DND-41 (cell line): ENCODE measurements around the gene GAS7.
"Not testable (repeated sequence)": the region's sequence is repeated elsewhere in the genome, so short reads cannot be mapped to it uniquely, and the experiment has no call there.

Experiments used
- ATAC-seq: fragments of 200-7000 bp; cut with Tn5 transposase; 3 replicates; pipeline ENCODE4 v1.9.1; 2021; ENCODE audit warnings: low read depth; ENCODE audit not compliant: insufficient read depth
- DNase-seq: peaks from one replicate; pipeline ENCODE4 v3.0.0-alpha.2; 2020
- H2AFZ ChIP-seq: 2 replicates; pipeline ENCODE4 v1.6.0; 2012; ENCODE audit warnings: low read depth, low read length
- H3K27ac ChIP-seq: 2 replicates; pipeline ENCODE4 v1.5.1; 2012; ENCODE audit warnings: low read length, inconsistent platforms
- H3K27me3 ChIP-seq: fragments of 200-600 bp; sonication (generic); 2 replicates; pipeline ENCODE4 v1.6.0; 2012; ENCODE audit warnings: low read length, mild to moderate bottlenecking, inconsistent platforms; ENCODE audit not compliant: insufficient read depth, poor library complexity
- H3K36me3 ChIP-seq: 2 replicates; pipeline ENCODE4 v1.5.1; 2012; ENCODE audit warnings: low read length, inconsistent platforms; ENCODE audit not compliant: insufficient read depth
- H3K4me1 ChIP-seq: 2 replicates; pipeline ENCODE4 v1.5.1; 2012; ENCODE audit warnings: mild to moderate bottlenecking, low read length; ENCODE audit not compliant: insufficient read depth
- H3K4me2 ChIP-seq: 2 replicates; pipeline ENCODE4 v1.6.0; 2012; ENCODE audit warnings: mild to moderate bottlenecking, moderate library complexity, low read length, inconsistent platforms; ENCODE audit not compliant: insufficient read depth
- H3K4me3 ChIP-seq, 2 experiments: fragments of 200-600 bp in 1 of 2; shearing (Covaris generic) in 1 of 2; 2 replicates each; pipeline ENCODE4 v1.5.1; 2012 to 2016; ENCODE audit warnings: inconsistent platforms in 2 of 2, low read length in 2 of 2, mild to moderate bottlenecking in 2 of 2, low read depth in 1 of 2, moderate library complexity in 1 of 2
- H3K79me2 ChIP-seq: 2 replicates; pipeline ENCODE4 v1.6.0; 2012; ENCODE audit warnings: low read length, inconsistent platforms; ENCODE audit not compliant: insufficient read depth
- H3K9ac ChIP-seq: 2 replicates; pipeline ENCODE4 v1.6.0; 2012; ENCODE audit warnings: low read depth, mild to moderate bottlenecking, inconsistent platforms, low read length, moderate library complexity
- H3K9me3 ChIP-seq: 2 replicates; pipeline ENCODE4 v1.5.1; 2012; ENCODE audit warnings: low read length, moderate library complexity, mild to moderate bottlenecking, inconsistent platforms; ENCODE audit not compliant: insufficient read depth, severe bottlenecking
- H4K20me1 ChIP-seq: 2 replicates; pipeline ENCODE4 v1.6.0; 2012; ENCODE audit warnings: low read length; ENCODE audit not compliant: insufficient read depth
- CTCF ChIP-seq: IDR thresholded peaks from 2 replicates; pipeline ENCODE4 v1.5.1; 2012; ENCODE audit warnings: borderline replicate concordance, low read length, moderate library complexity, mild to moderate bottlenecking; ENCODE audit not compliant: poor library complexity, severe bottlenecking; ENCODE audit errors: extremely low read depth
- EZH2 ChIP-seq: IDR thresholded peaks from 3 replicates; pipeline ENCODE4 v1.6.1; 2012; ENCODE audit warnings: borderline replicate concordance, low read depth, mild to moderate bottlenecking, moderate library complexity, low read length, inconsistent platforms; ENCODE audit not compliant: severe bottlenecking

The GAS7 gene

GRCh38 chr17:10018461-10018891 is 179.9 kb downstream of the GAS7 start:
- Histone ChIP-seq H3K9ac (no peak overlapping the region), H4K20me1 (peaks cover 3% of the 10 kb centered on the region; the same call in 1 of the 2 replicates), H3K4me2 (no peak overlapping the region), H3K27ac (no peak overlapping the region), H3K36me3 (no peaks in the 10 kb centered on the region), H3K27me3 (no peaks in the 10 kb centered on the region), H3K9me3 (no peaks in the 10 kb centered on the region), H3K79me2 (no peaks in the 10 kb centered on the region), H3K4me1 (no peaks in the 10 kb centered on the region), H2AFZ (no peak overlapping the region), H3K4me3 (no peak overlapping the region)
- TF ChIP-seq EZH2 (no peak), CTCF (no peak)
- no peak for ATAC-seq
- no peak for DNase-seq

- not testable (repeated sequence) for H3K9ac ChIP-seq, H3K36me3 ChIP-seq, H3K4me3 ChIP-seq, H3K27ac ChIP-seq, H2AFZ ChIP-seq, H4K20me1 ChIP-seq, DNase-seq, ATAC-seq, H3K4me2 ChIP-seq, H3K4me1 ChIP-seq, H3K9me3 ChIP-seq, H3K79me2 ChIP-seq, H3K27me3 ChIP-seq
Observed at GRCh38 chr17:10016958-10017570, 181.3 kb downstream of the GAS7 start.

- H3K36me3 ChIP-seq, result no peaks in the 10 kb centered on the region
- DNase-seq (no peak), ATAC-seq (no peak)
- H3K4me3 ChIP-seq, result no peak overlapping the region
- H3K79me2 ChIP-seq, result no peaks in the 10 kb centered on the region
- H2AFZ ChIP-seq, result no peak overlapping the region
- H4K20me1 ChIP-seq, result 0 out of 2 replicates have a peak, but pooled peaks cover 4% of the 10 kb centered on the region
- no peak for TF ChIP-seq EZH2
- TF ChIP-seq CTCF, result no peak
- H3K27ac ChIP-seq, result peak overlapping the region; percentile 7; the same call in 1 of the 2 replicates
- no peaks in the 10 kb centered on the region for H3K27me3 ChIP-seq
- H3K9me3 ChIP-seq, result no peaks in the 10 kb centered on the region
- no peaks in the 10 kb centered on the region for H3K4me1 ChIP-seq
- no peak overlapping the region for H3K4me2 ChIP-seq
- H3K9ac ChIP-seq, result no peak overlapping the region
Observed at GRCh38 chr17:10013365-10014112, 184.9 kb downstream of the GAS7 start.

GRCh38 chr17:10010752-10011151 is 187.7 kb downstream of the GAS7 start:
- no peak overlapping the region for H2AFZ ChIP-seq
- TF ChIP-seq EZH2, result no peak
- TF ChIP-seq CTCF, result no peak
- no peaks in the 10 kb centered on the region for H3K36me3 ChIP-seq
- H4K20me1 ChIP-seq, result 0 out of 2 replicates have a peak, but pooled peaks cover 4% of the 10 kb centered on the region
- no peak overlapping the region for H3K27ac ChIP-seq
- H3K79me2 ChIP-seq, result no peaks in the 10 kb centered on the region
- no peak for DNase-seq
- H3K9ac ChIP-seq, result no peak overlapping the region
- H3K4me3 ChIP-seq, result no peak overlapping the region
- H3K4me1 ChIP-seq, result no peaks in the 10 kb centered on the region
- ATAC-seq, result no peak
- no peaks in the 10 kb centered on the region for H3K9me3 ChIP-seq
- H3K27me3 ChIP-seq, result no peaks in the 10 kb centered on the region
- H3K4me2 ChIP-seq, result no peak overlapping the region
